H1 (cell line): ENCODE measurements around the gene PRPF4. TPM values are rescaled to one million over a fixed set of nuclear protein-coding genes. Genes with fewer than 3 reads are reported as not detected.

Experiments used
- CTCF ChIA-PET: fragments of 300-600 bp; sonication (Branson Sonifier 250); formaldehyde crosslinking; loops from one replicate; lab custom pipeline; 2021; ENCODE audit not compliant: partially characterized antibody; lab: Charles Lee
- POLR2A ChIA-PET: fragments of 300-600 bp; sonication (Branson Sonifier 250); formaldehyde crosslinking; loops from one replicate; lab custom pipeline; 2021; ENCODE audit warnings: inconsistent platforms; ENCODE audit not compliant: partially characterized antibody; lab: Charles Lee
- DNase-seq, 2 experiments: peaks; one replicate each; pipeline versions ENCODE4 v3.0.0 to v3.0.0-alpha.2; 2010 to 2022; ENCODE audit warnings: low spot score in 2 of 2, low read depth in 1 of 2, mixed read lengths in 1 of 2
- FAIRE-seq: peaks from 2 replicates; lab custom pipeline; 2011; peaks lifted over from hg19 to GRCh38; lab: Jason Lieb, UNC
- H2AFZ ChIP-seq: 2 replicates; pipeline ENCODE4 v1.8.1; 2012; ENCODE audit warnings: low read length, inconsistent platforms
- H2AK5ac ChIP-seq: 2 replicates; pipeline ENCODE4 v1.6.1; 2013; ENCODE audit warnings: low read depth, low read length
- H2BK120ac ChIP-seq: replicated peaks from 2 replicates; pipeline ENCODE3; 2013; ENCODE audit warnings: low read depth, low read length, inconsistent platforms
- H2BK12ac ChIP-seq: 2 replicates; pipeline ENCODE4 v1.6.1; 2013; ENCODE audit warnings: low read depth, low read length
- H2BK15ac ChIP-seq: 2 replicates; pipeline ENCODE4 v1.6.1; 2013; ENCODE audit warnings: low read length
- H2BK20ac ChIP-seq: 2 replicates; pipeline ENCODE4 v1.6.1; 2013; ENCODE audit warnings: low read length
- H2BK5ac ChIP-seq: 2 replicates; pipeline ENCODE4 v1.6.1; 2013; ENCODE audit warnings: low read depth, low read length
- H3K14ac ChIP-seq: 2 replicates; pipeline ENCODE4 v1.6.1; 2013; ENCODE audit warnings: inconsistent platforms; ENCODE audit not compliant: insufficient read length
- H3K18ac ChIP-seq: 2 replicates; pipeline ENCODE4 v1.6.1; 2013; ENCODE audit warnings: low read length; ENCODE audit errors: extremely low read depth
- H3K23ac ChIP-seq: 2 replicates; pipeline ENCODE4 v1.6.1; 2013; ENCODE audit warnings: inconsistent platforms; ENCODE audit not compliant: insufficient read length
- H3K23me2 ChIP-seq: 2 replicates; pipeline ENCODE4 v1.6.1; 2013; ENCODE audit warnings: low read depth, low read length
- H3K27ac ChIP-seq: 2 replicates; pipeline ENCODE4 v1.6.1; 2011; ENCODE audit warnings: low read depth, low read length, inconsistent platforms
- H3K27me3 ChIP-seq, 4 experiments: replicated peaks in 1 of 4; 1 replicate in 1 of 4; 2 replicates in 3 of 4; pipeline versions ENCODE4 v1.6.1 to v1.8.1; 2011 to 2013; ENCODE audit warnings: low read length in 3 of 4, mild to moderate bottlenecking in 3 of 4, inconsistent platforms in 2 of 4, mixed read lengths in 2 of 4, moderate library complexity in 1 of 4; ENCODE audit not compliant: control insufficient read depth in 3 of 4, insufficient read depth in 3 of 4; ENCODE audit errors: extremely low read depth in 1 of 4
- H3K36me3 ChIP-seq, 4 experiments: 2 replicates each; pipeline versions ENCODE4 v1.6.1 to v1.8.1; 2011 to 2013; ENCODE audit warnings: mild to moderate bottlenecking in 4 of 4, low read length in 3 of 4, moderate library complexity in 2 of 4, control low read depth in 1 of 4, inconsistent platforms in 1 of 4; ENCODE audit not compliant: insufficient read depth in 4 of 4, control insufficient read depth in 2 of 4
- H3K4ac ChIP-seq: replicated peaks from 2 replicates; pipeline ENCODE3; 2013; ENCODE audit warnings: low read length, low read depth, mixed read lengths, inconsistent platforms; ENCODE audit not compliant: insufficient read length
- H3K4me1 ChIP-seq, 4 experiments: replicated peaks in 1 of 4; 1 replicate in 1 of 4; 2 replicates in 3 of 4; pipeline versions ENCODE4 v1.6.1 to v1.8.1; 2011 to 2013; ENCODE audit warnings: low read length in 3 of 4, inconsistent platforms in 2 of 4, mixed read lengths in 1 of 4; ENCODE audit not compliant: insufficient read depth in 4 of 4, control insufficient read depth in 3 of 4
- H3K4me2 ChIP-seq, 2 experiments: 2 replicates each; pipeline versions ENCODE4 v1.6.1 to v1.8.1; 2011 to 2013; ENCODE audit warnings: low read depth in 2 of 2, low read length in 2 of 2, control low read depth in 1 of 2, inconsistent platforms in 1 of 2, mild to moderate bottlenecking in 1 of 2; ENCODE audit not compliant: insufficient read depth in 1 of 2
- H3K4me3 ChIP-seq, 4 experiments: fragments of 200-600, 300-600 bp in 1 of 4; sonication (generic), shearing (Covaris generic), sonication (Bioruptor Twin) in 1 of 4; 2 replicates each; pipeline versions ENCODE4 v1.5.1 to v1.8.1; 2011 to 2016; ENCODE audit warnings: low read length in 4 of 4, low read depth in 3 of 4, control low read depth in 2 of 4, inconsistent platforms in 2 of 4, mild to moderate bottlenecking in 2 of 4, mixed read lengths in 1 of 4, moderate library complexity in 1 of 4; ENCODE audit not compliant: insufficient read depth in 2 of 4; ENCODE audit errors: extremely low read depth in 1 of 4
- H3K56ac ChIP-seq: replicated peaks from 2 replicates; pipeline ENCODE3; 2013; ENCODE audit warnings: low read depth, mild to moderate bottlenecking, mixed read lengths, low read length, inconsistent platforms; ENCODE audit not compliant: insufficient read length
- H3K79me1 ChIP-seq: 2 replicates; pipeline ENCODE4 v1.6.1; 2013; ENCODE audit warnings: low read depth, low read length, control low read depth
- H3K79me2 ChIP-seq, 2 experiments: 2 replicates each; pipeline versions ENCODE4 v1.6.1 to v1.8.1; 2012 to 2013; ENCODE audit warnings: low read length in 2 of 2, mild to moderate bottlenecking in 2 of 2, inconsistent platforms in 1 of 2; ENCODE audit not compliant: insufficient read depth in 2 of 2, control insufficient read depth in 1 of 2
- H3K9ac ChIP-seq, 4 experiments: replicated peaks in 1 of 4; 1 replicate in 1 of 4; 2 replicates in 3 of 4; pipeline versions ENCODE4 v1.6.1 to v1.8.1; 2011 to 2013; ENCODE audit warnings: low read depth in 3 of 4, low read length in 3 of 4, control low read depth in 2 of 4, mild to moderate bottlenecking in 2 of 4, moderate library complexity in 2 of 4, inconsistent platforms in 1 of 4; ENCODE audit errors: extremely low read depth in 1 of 4
- H3K9me3 ChIP-seq, 2 experiments: 2 replicates each; pipeline versions ENCODE4 v1.6.1 to v1.8.1; 2012 to 2013; ENCODE audit warnings: mild to moderate bottlenecking in 2 of 2, moderate library complexity in 2 of 2, control low read depth in 1 of 2, inconsistent platforms in 1 of 2, low read depth in 1 of 2, low read length in 1 of 2, mixed read lengths in 1 of 2; ENCODE audit not compliant: insufficient read depth in 2 of 2
- H4K20me1 ChIP-seq, 2 experiments: replicated peaks in 1 of 2; 2 replicates each; pipeline versions ENCODE3 to v1.8.1; 2011 to 2013; ENCODE audit warnings: inconsistent platforms in 2 of 2, low read length in 2 of 2, mild to moderate bottlenecking in 1 of 2; ENCODE audit not compliant: insufficient read depth in 2 of 2, control insufficient read depth in 1 of 2
- H4K5ac ChIP-seq: 2 replicates; pipeline ENCODE4 v1.6.1; 2013; ENCODE audit warnings: low read length, low read depth, mixed read lengths, inconsistent platforms; ENCODE audit not compliant: insufficient read length
- H4K8ac ChIP-seq: 2 replicates; pipeline ENCODE4 v1.8.0; 2013; ENCODE audit warnings: mild to moderate bottlenecking, moderate library complexity, low read length, inconsistent platforms; ENCODE audit not compliant: insufficient read depth; ENCODE audit errors: extremely low read depth
- H4K91ac ChIP-seq: replicated peaks from 2 replicates; pipeline ENCODE3; 2013; ENCODE audit warnings: low read length, mixed read lengths, inconsistent platforms; ENCODE audit not compliant: insufficient read length
- BCL11A ChIP-seq, 2 experiments: IDR thresholded peaks; one replicate each; pipeline ENCODE4 v1.6.1; 2011; ENCODE audit warnings: low read depth in 2 of 2, low read length in 2 of 2, mild to moderate bottlenecking in 2 of 2
- POLR2AphosphoS5 ChIP-seq: IDR thresholded peaks from 2 replicates; pipeline ENCODE4 v1.6.1; 2011; ENCODE audit warnings: low read depth, low read length
- WGBS, 2 experiments: shearing (Covaris generic) in 1 of 2; methylation state at CpG; one replicate each; pipeline versions ENCODE4 v1.1.6 to v1.1.7; 2013 to 2015; ENCODE audit warnings: low lambda C conversion rate in 2 of 2, mixed read lengths in 2 of 2, inconsistent platforms in 1 of 2, low coverage in 1 of 2, missing lambda C conversion rate in 1 of 2; ENCODE audit not compliant: insufficient replicate concordance in 2 of 2, insufficient coverage in 1 of 2, insufficient read length in 1 of 2; ENCODE audit errors: extremely low coverage in 1 of 2, missing lambda C conversion rate in 1 of 2; 5-methylcytosine and 5-hydroxymethylcytosine counted together
- polyA plus RNA-seq, 7 experiments: library from polyadenylated mRNA; depleted of rRNA in 3 of 7; stranded (reverse) in 5 of 7; unstranded in 2 of 7; fragments of >200 nt in 5 of 7; fragments of 200-250 nt in 2 of 7; gene quantifications; 1 replicate in 5 of 7; 2 replicates in 1 of 7; 4 replicates in 1 of 7; pipeline versions ENCODE4 v1.2.1 to v1.2.3, GENCODE V29; 2011 to 2013; ENCODE audit warnings: missing spikeins in 2 of 7, mixed read lengths in 2 of 7
- total RNA-seq: library from RNA; stranded (reverse); fragmentation: NEBNext Ultra II Directional; extraction: Animal tissue kit (Norgen Biotek cat#: 25700); gene quantifications from 2 replicates; pipeline ENCODE4 v1.2.1, GENCODE V29; 2021

The PRPF4 gene
- total and polyA plus RNA-seq, 2 of the 8 experiments (the other 6 are each of a cell fraction or from before 2014, with no cell fraction given), result 15.2 to 33.4 TPM

GRCh38 chr9:113298311-113298710, 22.9 kb downstream of the PRPF4 start:
- Histone ChIP-seq H3K4me2 (no peak overlapping the region), H2BK120ac (no peak overlapping the region), H4K8ac (0 out of 2 replicates have a peak overlapping the region, but pooled peaks have one; percentile 53), H3K56ac (no peak overlapping the region), H4K20me1 (peaks cover 0 to 2% of the 10 kb centered on the region in 2 experiments), H3K14ac (no peak overlapping the region), H2AK5ac (no peak overlapping the region), H2BK12ac (no peak overlapping the region), H3K79me1 (no peaks in the 10 kb centered on the region), H2AFZ (no peak overlapping the region), H3K23me2 (no peaks in the 10 kb centered on the region), H2BK15ac (no peak overlapping the region), H3K9me3 (no peaks in the 10 kb centered on the region), H3K27ac (no peak overlapping the region), H3K4me3 (no peak overlapping the region), H2BK5ac (no peak overlapping the region), H3K9ac (no peak overlapping the region), H3K4me1 (0 out of 7 replicates have a peak, but pooled peaks cover 0 to 4% (median 0%) of the 10 kb centered on the region in 4 experiments), H3K18ac (no peak overlapping the region), H3K4ac (no peak overlapping the region), H3K23ac (no peak overlapping the region), H3K27me3 (peaks cover 0 to 2% (median 0%) of the 10 kb centered on the region in 4 experiments; a peak in 1 of 7 replicates), H3K79me2 (no peaks in the 10 kb centered on the region), H4K91ac (no peak overlapping the region), H4K5ac (no peak overlapping the region), H2BK20ac (no peak overlapping the region), H3K36me3 (peaks cover 0 to 3% (median 2%) of the 10 kb centered on the region in 4 experiments; a peak in 3 of 8 replicates)
- DNase-seq (no peak), FAIRE-seq (no peak)
- ChIA-PET CTCF (interaction anchor here (1.0 to 3.1 kb wide), 3 partner anchors 11 to 360 kb away, joined by 3 to 16 read pairs (median 4); no protein-coding TSS in a partner anchor), POLR2A (interaction anchor here (2.1 kb wide), 1 partner anchor 22 kb away, joined by 6 read pairs; no protein-coding TSS in a partner anchor)
- WGBS, 2 experiments, result 85% methylated on average over 8 of the region's 8 CpGs; no CpG with 5 or more reads in 1 of the 2 experiments
- TF ChIP-seq BCL11A (IDR thresholded peaks at IDR 0.05; ENCODE audit: low read depth in 2 of 2, low read length in 2 of 2), result no peak
- no peak for TF ChIP-seq POLR2AphosphoS5
